ENCODE results near the gene PDE10A.
"Not testable (repeated sequence)": the region's sequence is repeated elsewhere in the genome, so short reads cannot be mapped to it uniquely, and the experiment has no call there.

PDE10A gene

DNA sequence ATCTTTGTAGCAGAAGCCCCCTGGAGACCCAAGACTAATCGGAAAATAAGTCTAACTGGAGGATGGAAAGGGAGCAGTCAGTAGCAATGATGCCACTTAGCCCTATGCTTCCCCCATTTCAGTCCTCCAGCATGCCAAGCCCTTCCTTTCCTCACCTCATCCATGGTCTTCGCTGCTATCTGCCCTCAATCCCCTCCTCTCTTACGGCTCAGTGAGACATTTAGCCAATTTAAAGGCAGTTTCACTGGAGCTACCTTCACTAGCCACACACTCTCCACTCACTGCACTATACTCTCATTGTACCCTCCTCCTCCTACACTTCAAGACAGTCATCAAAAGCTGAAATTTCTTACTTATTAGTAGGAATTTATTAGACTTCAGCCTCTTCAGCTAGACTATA is 111.2 kb downstream of the PDE10A start:
- DNase-seq (ENCODE audit: low read depth in 2 of 2), result no peak

DNA sequence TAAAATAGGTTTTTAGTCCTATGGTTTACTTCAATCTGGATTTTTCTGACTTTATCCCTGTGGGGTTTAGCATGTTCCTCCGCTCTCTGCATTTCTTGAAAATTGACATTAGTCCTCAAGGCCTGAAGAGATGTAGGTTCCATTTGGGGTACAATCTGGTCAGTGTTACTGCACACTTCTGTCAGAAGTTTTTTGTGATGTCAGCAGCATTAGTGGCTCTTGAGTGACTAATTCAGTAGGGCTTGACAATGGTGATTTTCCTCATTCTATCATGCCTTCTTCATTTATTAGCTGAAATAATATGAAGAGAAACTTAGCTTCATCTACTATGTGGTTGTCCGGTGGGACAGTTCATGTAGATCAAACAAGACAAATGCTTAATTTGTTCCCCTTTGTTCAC is 114.6 kb downstream of the PDE10A start:
- no peak for DNase-seq (ENCODE audit: low read depth in 2 of 2)

DNA sequence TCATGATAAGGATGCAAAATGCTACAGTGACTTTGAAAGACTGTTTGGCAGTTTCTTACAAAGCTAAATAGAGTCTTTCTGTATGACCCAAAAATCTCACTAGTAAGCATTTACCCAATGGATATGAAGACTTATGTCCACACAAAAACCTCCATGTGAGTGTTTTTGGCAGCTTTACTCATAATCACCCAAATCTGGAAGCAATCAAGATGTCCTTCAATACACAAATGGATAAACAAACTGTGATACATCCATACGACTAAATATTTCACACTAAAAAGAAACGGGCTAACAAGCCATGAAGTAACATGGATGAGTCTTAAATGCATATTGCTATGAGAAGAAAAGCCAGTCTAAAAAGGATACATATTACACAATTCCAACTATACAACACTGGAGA is 117.2 kb downstream of the PDE10A start:
- DNase-seq (ENCODE audit: low read depth in 2 of 2), result no peak

DNA sequence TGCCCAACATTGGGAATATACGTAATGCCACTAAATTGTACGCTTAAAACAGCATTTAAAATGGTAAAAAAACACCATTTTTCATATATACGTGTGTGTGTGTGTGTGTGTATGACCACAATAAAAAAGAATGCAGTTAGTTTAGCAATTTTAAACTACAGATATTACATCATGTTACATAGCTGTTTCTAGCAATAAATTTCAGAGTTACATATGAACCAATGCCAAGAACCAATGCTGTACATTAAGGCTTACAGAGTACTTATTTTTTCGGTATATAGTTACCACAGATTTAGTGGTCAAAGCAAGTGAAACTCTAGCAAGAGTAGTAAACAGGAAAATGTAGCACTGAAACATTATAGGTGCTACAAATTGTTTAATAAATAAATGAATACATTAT is 119.3 kb downstream of the PDE10A start:
- DNase-seq (ENCODE audit: low read depth in 2 of 2), result no peak

DNA sequence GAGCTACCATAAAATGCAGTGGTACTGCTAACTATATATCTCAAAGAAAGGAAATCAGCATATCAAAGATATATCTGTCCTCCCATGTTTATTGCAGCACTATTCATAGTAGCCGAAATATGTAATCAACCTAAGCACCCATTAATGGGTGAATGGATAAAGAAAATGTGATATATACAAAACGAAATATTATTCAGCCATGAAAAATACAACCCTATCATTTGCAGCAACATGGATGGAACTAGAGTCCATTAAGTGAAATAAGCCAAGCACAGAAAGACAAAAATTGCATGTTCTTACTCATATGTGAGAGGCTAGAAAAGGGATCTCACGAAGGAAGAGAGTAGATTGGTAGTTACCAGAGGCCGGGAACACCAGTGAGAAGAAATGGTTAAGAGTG is 126.1 kb downstream of the PDE10A start:
- no peak for DNase-seq (ENCODE audit: low read depth in 2 of 2)

DNA sequence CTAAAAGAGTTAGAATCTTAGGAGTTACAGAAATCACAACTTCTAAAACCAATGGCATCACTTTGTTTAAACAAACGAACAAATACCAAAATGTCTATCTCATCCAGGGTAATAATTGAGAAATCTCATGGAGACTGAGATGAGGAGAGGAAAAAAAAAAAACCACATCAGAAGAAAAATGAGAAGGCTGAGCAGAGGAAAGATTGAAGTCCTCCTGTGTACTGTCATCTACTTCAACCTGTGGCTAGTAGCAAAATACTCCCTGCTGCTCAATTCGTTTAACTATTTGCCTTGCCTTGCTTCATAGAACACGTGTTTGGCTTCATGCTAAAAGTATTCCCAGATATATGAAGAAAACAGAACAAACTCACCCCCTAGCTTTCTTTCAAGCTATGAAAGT is 143.7 kb downstream of the PDE10A start:
- no peak for DNase-seq (ENCODE audit: low read depth in 2 of 2)

DNA sequence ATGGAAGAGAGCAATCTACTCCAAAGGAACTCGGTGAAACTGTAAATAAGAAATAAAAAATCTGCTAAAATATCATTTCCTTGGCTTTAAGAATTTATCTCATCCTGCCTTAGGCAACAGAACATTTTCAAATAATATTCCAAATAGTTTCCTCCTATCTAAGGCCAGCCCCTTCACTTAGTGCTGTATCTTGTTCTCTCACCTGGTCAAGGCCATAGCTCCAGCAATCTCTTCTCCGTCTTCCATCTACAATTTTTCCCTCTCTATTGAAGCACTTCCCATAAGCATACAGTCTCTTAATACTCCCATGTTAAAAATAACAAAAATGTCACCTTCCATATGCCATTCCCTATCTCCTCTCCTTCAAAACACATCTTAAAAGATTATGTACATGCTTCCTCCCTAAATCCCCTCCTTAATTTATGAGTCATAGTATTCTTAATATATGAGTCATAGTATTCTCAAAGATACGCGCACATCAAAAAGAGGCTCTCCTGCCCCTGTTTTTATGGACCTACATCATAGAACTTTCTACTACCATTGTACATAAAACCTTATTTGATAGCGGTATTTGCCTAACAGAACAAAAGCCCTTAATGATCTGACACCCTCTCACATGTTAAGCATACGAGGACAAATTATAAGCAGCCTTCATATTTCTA is 146.9 kb downstream of the PDE10A start:
- DNase-seq (ENCODE audit: low read depth in 2 of 2), result no peak

DNA sequence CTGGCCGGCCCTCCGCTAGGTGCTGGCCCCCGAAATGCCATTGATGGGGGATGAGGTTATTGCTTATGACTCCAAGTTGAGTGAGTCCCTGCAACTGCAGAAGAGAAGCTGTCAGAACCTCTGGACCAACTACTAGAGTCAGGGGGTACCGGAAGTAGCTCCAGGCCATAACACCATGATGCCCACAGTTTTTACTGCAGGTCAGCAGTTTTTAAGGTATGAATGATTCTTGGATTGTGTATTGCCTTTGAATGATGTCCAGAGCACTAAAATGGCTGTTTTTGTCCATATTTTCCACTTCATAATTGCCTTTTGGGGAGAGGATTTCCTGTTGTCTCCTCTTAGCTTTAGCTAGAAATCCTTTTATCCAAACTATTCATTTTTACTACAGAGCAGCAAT is 148.4 kb downstream of the PDE10A start:
- DNase-seq (ENCODE audit: low read depth in 2 of 2), result no peak

DNA sequence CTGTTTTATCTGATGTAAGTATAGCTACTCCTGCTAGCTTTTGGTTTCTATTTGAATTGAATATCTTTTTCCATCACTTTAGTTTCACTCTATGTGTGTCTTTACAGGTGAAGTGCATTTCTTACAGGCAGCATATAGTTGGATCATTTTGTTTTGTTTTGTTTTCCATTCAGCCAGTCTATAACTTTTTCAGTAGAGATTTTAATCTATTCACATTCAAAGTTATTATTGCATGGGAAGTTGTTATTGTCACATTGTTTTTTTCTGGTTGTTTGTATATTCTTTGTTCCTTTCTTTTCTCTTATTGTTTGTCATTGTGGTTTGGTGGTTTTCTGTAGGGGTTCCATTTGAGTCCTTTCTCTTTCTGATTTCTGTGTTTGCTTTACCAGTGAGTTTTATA is 151.2 kb downstream of the PDE10A start:
- no peak for DNase-seq (ENCODE audit: low read depth in 2 of 2)

DNA sequence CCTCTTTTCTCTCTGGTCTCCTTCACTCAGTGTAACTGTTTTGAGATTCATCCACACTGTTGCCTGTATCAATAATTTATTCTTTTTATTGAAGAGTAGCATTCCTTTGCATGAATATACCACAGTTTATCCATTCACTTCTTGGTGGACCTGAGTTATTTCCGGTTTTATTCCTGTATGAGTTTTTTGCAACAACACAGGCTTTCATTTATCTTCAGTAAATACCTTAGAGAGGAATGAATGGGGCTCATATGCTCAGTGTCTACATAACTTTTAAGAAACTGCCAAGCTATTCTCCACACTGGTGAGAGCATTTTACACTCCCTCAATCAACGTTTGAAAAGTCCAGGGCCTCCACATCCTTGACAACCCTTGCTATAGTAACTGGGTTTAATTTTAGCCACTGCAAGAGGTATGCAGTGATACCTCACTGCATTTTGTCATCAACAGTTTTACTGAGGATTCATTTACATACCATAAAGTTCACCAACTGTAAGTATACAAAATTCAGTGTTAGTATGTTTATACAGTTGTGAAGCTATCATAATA is 154.6 kb downstream of the PDE10A start:
- DNase-seq (ENCODE audit: low read depth in 2 of 2), result no peak

DNA sequence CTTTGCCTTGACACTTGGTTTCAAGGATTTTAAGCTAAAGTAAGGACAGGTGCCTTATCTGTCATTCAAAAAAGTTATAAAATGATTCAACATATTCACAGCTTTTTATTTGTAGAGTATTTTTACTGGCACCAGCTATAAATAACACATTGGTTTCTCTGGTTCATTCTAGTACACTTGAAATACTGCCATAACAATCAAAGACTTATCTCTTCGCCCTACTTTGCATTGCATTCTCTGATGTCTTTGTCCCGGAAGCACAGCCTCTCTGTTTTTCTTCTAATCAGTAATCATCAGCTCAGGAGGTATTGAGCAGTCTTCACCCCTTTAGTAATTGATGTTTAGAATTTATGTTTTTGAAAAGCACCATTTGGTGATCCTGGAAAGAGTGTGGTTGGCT is 156.4 kb downstream of the PDE10A start:
- DNase-seq (ENCODE audit: low read depth in 2 of 2), result no peak

DNA sequence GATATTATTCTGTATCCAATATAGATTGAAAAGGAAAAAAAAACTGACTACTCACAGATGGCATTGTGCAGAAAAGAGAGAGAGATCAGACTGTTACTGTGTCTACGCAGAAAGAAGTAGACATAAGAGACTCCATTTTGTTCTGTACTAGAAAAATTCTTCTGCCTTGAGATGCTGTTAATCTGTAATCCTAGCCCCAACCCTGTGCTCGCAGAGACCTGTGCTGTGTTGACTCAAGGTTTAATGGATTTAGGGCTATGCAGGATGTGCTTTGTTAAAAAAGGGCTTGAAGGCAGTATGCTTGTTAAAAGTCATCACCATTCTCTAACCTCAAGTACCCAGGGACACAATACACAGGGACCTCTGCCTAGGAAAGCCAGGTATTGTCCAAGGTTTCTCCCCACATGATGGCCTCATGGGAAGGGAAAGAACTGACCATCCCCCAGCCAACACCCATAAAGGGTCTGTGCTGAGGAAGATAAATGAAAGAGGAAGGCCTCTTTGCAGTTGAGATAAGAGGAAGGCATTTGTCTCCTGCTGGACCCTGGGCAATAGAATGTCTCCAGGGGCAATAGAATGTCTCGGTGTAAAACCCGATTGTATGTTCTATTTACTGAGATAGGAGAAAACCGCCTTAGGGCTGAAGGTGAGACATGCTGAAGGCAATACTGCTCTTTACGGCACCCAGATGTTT is 162.7 kb downstream of the PDE10A start:
- not testable (repeated sequence) for DNase-seq (ENCODE audit: low read depth in 2 of 2)

DNA sequence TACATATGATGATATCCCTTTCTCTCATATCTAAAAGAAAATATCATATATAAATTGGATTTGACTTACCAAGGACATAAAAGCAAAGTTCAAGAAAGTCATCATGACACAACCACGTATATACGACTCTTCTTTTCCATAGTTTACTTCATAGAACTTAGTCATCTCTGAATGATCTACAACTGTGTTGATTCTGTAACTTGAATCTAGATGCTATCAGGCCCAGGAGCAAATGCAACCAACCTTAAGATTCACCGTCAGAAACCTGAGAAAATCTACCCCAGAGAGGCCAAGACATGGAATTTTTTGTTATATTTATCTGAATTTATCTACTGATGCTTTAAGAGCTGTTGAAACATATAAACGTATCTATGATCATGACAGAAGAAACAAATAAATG is 165.6 kb downstream of the PDE10A start:
- DNase-seq (ENCODE audit: low read depth in 2 of 2), result no peak

DNA sequence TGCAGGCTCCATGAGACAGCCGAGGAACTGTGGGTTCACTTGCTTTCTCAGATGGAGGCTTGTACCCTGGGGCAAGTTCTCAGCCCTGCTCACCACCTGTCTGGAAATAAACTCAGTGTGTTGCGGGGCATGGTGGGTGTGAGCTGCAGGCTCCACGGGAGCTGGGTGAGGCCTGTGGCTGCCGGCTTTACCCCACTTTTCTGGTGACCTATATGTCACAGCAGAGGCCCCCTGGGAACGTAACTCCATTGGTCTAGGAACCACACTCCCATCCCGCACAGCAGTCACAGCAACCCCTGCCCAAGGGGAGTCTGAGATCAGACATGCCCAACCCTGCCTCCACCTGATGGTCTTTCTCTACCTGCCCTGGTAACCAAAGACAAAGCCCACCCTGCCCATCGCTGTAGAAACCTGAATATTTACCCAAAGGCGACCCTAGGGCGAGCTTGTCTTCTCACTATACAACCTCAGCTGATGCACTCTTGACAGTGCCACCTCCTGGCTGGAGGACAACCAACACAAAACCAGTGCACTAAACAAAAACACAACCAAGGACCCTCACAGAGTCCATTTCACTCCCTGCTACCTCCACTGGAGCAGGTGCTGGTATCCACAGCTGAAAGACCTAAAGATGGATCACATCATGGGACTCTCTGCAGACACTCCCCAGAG is 174.3 kb downstream of the PDE10A start:
- no peak for DNase-seq (ENCODE audit: low read depth in 2 of 2)

DNA sequence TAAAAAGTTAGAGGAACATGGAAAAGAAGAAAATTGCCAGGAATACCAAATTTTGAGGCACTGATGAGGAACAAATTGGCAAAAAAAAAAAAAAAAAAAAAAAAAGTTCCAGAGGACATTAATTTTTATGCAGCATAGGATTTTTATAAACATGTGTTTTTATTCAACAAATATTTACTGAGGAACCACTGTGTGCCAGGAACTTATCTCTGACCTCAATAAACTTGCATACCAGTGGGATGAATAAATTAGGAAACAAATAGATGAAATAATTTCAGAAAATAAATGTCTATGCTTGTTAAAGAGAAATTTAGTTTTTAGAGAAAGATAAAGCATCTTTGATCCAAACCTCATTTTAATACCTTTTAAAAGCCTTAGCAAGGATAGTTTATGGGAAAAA is 175.1 kb downstream of the PDE10A start:
- DNase-seq (ENCODE audit: low read depth in 2 of 2), result no peak

DNA sequence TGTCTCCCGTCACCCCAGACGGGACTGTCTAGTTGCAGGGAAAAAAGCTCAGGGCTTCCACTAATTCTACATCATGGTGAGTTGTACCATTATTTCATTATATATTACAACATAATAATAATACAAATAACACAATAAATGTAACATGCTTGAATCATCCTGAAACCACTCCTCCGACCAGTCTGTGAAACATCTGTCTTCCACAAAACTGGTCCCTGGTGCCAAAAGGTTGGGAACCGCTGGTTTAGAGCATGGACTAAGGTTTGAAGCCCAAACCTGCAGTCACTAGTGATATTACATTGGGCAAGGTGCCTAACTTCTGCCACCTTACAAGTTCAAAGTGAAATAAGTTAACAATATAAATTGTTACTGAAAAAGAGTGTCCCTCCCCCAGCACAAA is 175.7 kb downstream of the PDE10A start:
- DNase-seq (ENCODE audit: low read depth in 2 of 2), result no peak

DNA sequence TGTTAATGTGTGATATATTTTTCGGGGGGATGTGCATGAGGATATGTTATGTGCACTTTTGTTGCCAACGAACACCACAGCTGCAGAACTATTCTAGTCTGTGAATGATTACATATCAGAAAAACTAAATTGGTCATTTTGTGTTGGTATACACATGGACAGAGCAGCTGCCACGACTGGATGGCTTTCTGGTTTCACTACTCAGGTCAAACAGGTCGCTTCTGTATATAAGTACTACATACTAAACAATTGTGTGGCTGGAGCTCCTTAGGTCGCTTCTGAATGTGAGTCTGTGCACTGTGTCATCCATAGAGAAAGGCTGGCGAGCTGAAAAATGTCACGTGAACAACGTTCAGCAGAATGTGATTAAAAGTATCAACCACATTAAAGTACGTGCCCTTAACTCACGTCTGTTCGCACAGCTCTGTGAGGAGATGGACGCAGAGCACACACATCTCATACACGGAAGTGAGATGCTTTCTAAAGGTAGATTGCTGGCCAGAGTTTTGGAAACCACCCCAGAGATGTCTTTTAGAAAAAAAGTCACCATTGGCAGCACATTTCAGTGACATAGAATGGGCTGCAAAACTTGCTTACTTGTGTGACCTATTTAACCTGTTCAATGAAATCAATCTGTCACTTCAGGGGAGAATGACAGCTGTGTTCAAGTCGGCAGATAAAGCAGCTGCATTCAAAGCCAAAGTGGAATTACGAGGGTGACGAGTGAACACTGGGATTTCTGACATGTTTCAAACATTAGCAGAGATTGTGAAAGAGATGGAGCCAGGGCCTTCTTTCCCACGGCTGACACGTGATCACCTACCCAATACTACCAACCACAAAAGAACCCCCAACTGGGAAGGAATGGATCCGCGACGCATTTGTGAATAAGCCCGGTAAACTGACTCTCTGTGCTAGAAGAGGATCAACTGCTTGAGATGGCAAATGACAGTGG is 176.6 kb downstream of the PDE10A start:
- no peak for DNase-seq (ENCODE audit: low read depth in 2 of 2)

DNA sequence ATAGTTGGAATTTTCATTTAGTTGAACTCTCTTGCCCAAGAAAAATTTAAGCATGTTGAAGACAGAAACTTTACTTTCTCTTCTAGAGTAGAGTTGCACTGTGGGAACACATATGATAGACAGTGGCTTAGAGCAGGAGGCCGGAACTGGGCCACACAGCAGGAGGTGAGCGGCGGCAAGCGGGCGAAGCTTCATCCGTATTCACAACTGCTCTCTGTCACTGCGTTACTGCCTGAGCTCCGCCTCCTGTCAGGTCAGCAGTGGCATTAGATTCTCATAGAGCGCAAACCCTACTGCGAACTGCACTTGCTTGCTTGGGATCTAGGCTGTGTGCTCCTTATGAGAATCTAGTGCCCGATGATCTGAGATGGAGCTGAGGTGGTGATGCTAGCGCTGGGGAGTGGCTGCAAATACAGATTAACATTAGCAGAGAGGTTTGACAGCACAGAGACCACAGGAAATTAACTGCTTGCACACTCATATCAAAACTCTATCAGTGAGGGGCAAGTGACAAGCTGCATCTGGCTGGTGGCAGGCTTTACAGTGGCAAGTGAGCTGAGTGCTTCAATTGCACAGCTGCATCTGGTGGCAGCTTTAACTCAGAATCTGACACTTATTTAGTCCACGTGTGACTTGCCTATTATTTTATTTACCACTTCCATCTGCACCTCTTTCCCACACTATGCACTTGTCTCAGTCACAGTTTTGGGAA is 178.7 kb downstream of the PDE10A start:
- no peak for DNase-seq (ENCODE audit: low read depth in 2 of 2)

DNA sequence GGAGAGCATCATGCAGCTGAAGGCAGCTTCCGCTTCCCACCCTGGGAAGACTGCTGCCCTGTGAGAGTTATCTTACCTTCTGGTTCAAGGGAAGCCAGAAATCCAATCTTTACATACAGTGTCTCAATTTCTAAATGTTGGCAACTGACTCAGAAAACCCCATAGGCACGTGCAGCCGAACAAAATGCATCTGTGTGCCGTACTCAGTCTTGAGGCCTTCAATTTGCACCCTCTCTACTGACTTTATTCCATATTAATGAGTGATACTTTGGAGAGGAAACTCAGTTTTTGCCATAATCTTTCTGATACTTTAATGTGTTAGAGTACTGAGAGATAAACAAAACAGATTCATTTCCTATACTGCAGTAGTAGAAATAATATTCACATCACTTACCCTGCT is 181.1 kb downstream of the PDE10A start:
- no peak for DNase-seq (ENCODE audit: low read depth in 2 of 2)

DNA sequence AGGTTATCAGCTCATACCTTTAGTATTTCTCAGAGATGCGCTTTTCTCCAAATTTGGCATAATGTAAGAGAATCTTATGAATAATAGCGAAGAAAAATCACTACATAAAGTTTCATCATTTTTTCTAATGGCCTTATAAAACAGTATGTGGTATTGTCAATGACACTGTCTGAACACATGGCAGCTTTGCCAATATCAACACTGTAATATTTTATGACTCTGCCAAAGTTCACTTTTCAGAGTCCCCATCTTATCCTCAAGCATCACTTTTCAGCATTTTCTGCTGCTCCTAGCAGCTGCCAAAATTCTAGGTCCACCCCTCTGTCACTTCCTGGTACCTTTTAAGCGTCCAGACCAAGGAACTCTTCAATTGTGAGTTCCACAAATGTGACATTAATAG is 182.1 kb downstream of the PDE10A start:
- no peak for DNase-seq (ENCODE audit: low read depth in 2 of 2)

DNA sequence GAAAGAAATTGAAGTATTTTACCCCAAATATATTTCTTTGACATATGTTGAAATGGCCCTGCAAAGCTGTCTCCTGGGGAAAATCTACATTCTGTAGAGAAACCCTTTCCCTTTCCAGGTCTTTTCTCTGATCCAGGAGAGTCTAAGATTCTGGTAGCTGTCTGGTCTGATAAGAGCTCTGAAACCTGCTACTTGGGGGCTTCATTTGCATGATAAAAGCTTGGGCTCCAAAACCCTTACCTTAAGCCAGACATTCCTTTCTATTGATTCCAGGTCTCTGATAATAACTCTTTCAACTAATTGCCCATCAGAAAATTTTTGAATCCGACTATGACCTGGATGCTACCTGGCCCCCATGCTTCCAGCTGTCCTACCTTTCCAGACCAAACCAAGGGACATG is 184.5 kb downstream of the PDE10A start:
- DNase-seq (ENCODE audit: low read depth in 2 of 2), result no peak
